Endothelial cell of umbilical vein (primary cell): ENCODE data around the gene UBE2E1. TPM values are rescaled to one million over a fixed set of nuclear protein-coding genes. Genes with fewer than 3 reads are reported as not detected.

Experiments
- BruUV-seq: library from RNA; stranded (reverse); fragments of 400-500 nt; replicated peaks from 2 replicates; lab custom pipeline; 2021; lab: Mats Ljungman, UMichigan
- CTCF ChIA-PET: fragments of 300-600, 350-600 bp; sonication (Branson Sonifier 250); formaldehyde crosslinking; loops from one replicate; lab custom pipeline; 2021; ENCODE audit warnings: antibody characterized with exemption, inconsistent platforms; lab: Charles Lee
- POLR2A ChIA-PET: fragments of 300-600, 350-600 bp; sonication (Branson Sonifier 250); formaldehyde crosslinking; loops from one replicate; lab custom pipeline; 2021; ENCODE audit warnings: antibody characterized with exemption, inconsistent platforms; lab: Charles Lee
- DNase-seq: peaks from one replicate; pipeline ENCODE4 v3.0.0-alpha.2; 2011; ENCODE audit warnings: low read depth, low spot score
- FAIRE-seq: peaks from 2 replicates; lab custom pipeline; 2011; peaks lifted over from hg19 to GRCh38; lab: Jason Lieb, UNC
- H2AFZ ChIP-seq: 2 replicates; pipeline ENCODE4 v1.6.0; 2012; ENCODE audit warnings: low read depth, low read length, control low read depth, inconsistent platforms
- H3K27ac ChIP-seq: 2 replicates; pipeline ENCODE4 v1.5.1; 2011; ENCODE audit warnings: low read depth, mild to moderate bottlenecking, control low read depth, low read length, moderate library complexity; ENCODE audit not compliant: insufficient read depth
- H3K27me3 ChIP-seq, 2 experiments: 2 replicates each; pipeline versions ENCODE4 v1.6.0 to v1.6.1; 2011; ENCODE audit warnings: low read length in 2 of 2, mixed read lengths in 1 of 2; ENCODE audit not compliant: control insufficient read depth in 2 of 2, insufficient read depth in 2 of 2
- H3K36me3 ChIP-seq, 2 experiments: 2 replicates in 1 of 2; 3 replicates in 1 of 2; pipeline ENCODE4 v1.5.1; 2011; ENCODE audit warnings: low read length in 2 of 2, mild to moderate bottlenecking in 1 of 2, moderate library complexity in 1 of 2; ENCODE audit not compliant: control insufficient read depth in 2 of 2, insufficient read depth in 2 of 2; ENCODE audit errors: extremely low read depth in 1 of 2
- H3K4me1 ChIP-seq: 3 replicates; pipeline ENCODE4 v1.5.1; 2011; ENCODE audit warnings: mild to moderate bottlenecking, low read length; ENCODE audit not compliant: control insufficient read depth, insufficient read depth; ENCODE audit errors: extremely low read depth
- H3K4me2 ChIP-seq: 2 replicates; pipeline ENCODE4 v1.6.1; 2011; ENCODE audit warnings: low read length, control low read depth, mixed read lengths; ENCODE audit not compliant: insufficient read depth
- H3K4me3 ChIP-seq, 3 experiments: fragments of 200-600 bp in 1 of 3; sonication (generic), shearing (Covaris generic) in 1 of 3; replicated peaks in 1 of 3; 2 replicates each; pipeline ENCODE4 v1.5.1; 2011 to 2016; ENCODE audit warnings: control low read depth in 3 of 3, low read length in 3 of 3, mild to moderate bottlenecking in 2 of 3, inconsistent platforms in 1 of 3, low read depth in 1 of 3, moderate library complexity in 1 of 3; ENCODE audit not compliant: insufficient read depth in 1 of 3
- H3K79me2 ChIP-seq: 2 replicates; pipeline ENCODE4 v1.6.0; 2012; ENCODE audit warnings: low read length, inconsistent platforms; ENCODE audit not compliant: control insufficient read depth, insufficient read depth
- H3K9ac ChIP-seq: replicated peaks from 2 replicates; pipeline ENCODE3; 2011; ENCODE audit warnings: low read length, control low read depth; ENCODE audit not compliant: insufficient read depth; ENCODE audit errors: extremely low read depth
- H3K9me1 ChIP-seq: replicated peaks from 3 replicates; pipeline ENCODE4 v1.6.0; 2011; ENCODE audit warnings: mild to moderate bottlenecking, low read length; ENCODE audit not compliant: control insufficient read depth, insufficient read depth; ENCODE audit errors: extremely low read depth
- H3K9me3 ChIP-seq: replicated peaks from 2 replicates; pipeline ENCODE4 v1.5.1; 2012; ENCODE audit warnings: low read length, inconsistent platforms; ENCODE audit not compliant: control insufficient read depth, insufficient read depth
- H4K20me1 ChIP-seq: replicated peaks from 2 replicates; pipeline ENCODE3; 2011; ENCODE audit warnings: mild to moderate bottlenecking, low read length; ENCODE audit not compliant: control insufficient read depth, insufficient read depth; ENCODE audit errors: extremely low read depth
- CTCF ChIP-seq, 2 donors: IDR thresholded peaks; 1 replicate in 1 of 2; 2 replicates in 1 of 2; pipeline ENCODE4 v1.5.1; 2011; ENCODE audit warnings: low read length in 2 of 2, mild to moderate bottlenecking in 2 of 2, moderate library complexity in 2 of 2, control low read depth in 1 of 2, inconsistent platforms in 1 of 2, low read depth in 1 of 2; ENCODE audit not compliant: insufficient read depth in 1 of 2; ENCODE audit errors: extremely low read depth in 1 of 2
- EZH2 ChIP-seq: IDR thresholded peaks from 2 replicates; pipeline ENCODE4 v1.6.1; 2012; ENCODE audit warnings: borderline replicate concordance, low read depth, mild to moderate bottlenecking, moderate library complexity, low read length, inconsistent platforms; ENCODE audit not compliant: severe bottlenecking
- GATA2 ChIP-seq: IDR thresholded peaks from 2 replicates; pipeline ENCODE4 v1.7.0; 2011; ENCODE audit warnings: low read depth, mild to moderate bottlenecking, moderate library complexity, mixed read lengths, low read length; ENCODE audit not compliant: insufficient read length, insufficient read depth
- MAX ChIP-seq: IDR thresholded peaks from 2 replicates; pipeline ENCODE4 v1.6.1; 2011; ENCODE audit not compliant: insufficient read depth, insufficient read length
- MYC ChIP-seq: IDR thresholded peaks from one replicate; pipeline ENCODE4 v1.6.1; 2011; ENCODE audit warnings: mild to moderate bottlenecking, low read depth, low read length
- POLR2A ChIP-seq: IDR thresholded peaks from 2 replicates; pipeline ENCODE4 v1.6.1; 2012; ENCODE audit warnings: low read depth, mild to moderate bottlenecking, control low read depth, low read length
- POLR2AphosphoS5 ChIP-seq: IDR thresholded peaks from 2 replicates; pipeline ENCODE4 v1.6.1; 2012; ENCODE audit warnings: low read depth, mild to moderate bottlenecking, control low read depth, low read length, moderate library complexity; ENCODE audit not compliant: insufficient read depth
- dilution Hi-C: fragments of 300-500 bp; cut with MboI; formaldehyde crosslinking; loops from one replicate; pipeline ENCODE4 v1.15.0; 2019; ENCODE audit warnings: low sequenced_read_pairs; ENCODE audit not compliant: extremely low pct_ligation_motif_present
- intact Hi-C: fragments of 100-400 bp; cut with micrococcal nuclease; formaldehyde crosslinking; loops from one replicate; pipeline ENCODE4 v1.10.0; 2022
- polyA plus RNA-seq, 4 experiments: library from polyadenylated mRNA; depleted of rRNA in 3 of 4; stranded (reverse) in 3 of 4; unstranded in 1 of 4; fragments of >200 nt; gene quantifications; 2 replicates each; pipeline versions ENCODE4 v1.2.1 to v1.2.3, GENCODE V29; 2011 to 2012; ENCODE audit warnings: missing spikeins in 1 of 4
- total RNA-seq: library from RNA; stranded (reverse); gene quantifications from 2 replicates; pipeline ENCODE4 v1.2.3, GENCODE V29; 2021

The UBE2E1 gene
- total and polyA plus RNA-seq, 2 donors (not counting 3 experiments of a cell fraction or from before 2014, with no cell fraction given), result 72.7 to 114 TPM

DNA sequence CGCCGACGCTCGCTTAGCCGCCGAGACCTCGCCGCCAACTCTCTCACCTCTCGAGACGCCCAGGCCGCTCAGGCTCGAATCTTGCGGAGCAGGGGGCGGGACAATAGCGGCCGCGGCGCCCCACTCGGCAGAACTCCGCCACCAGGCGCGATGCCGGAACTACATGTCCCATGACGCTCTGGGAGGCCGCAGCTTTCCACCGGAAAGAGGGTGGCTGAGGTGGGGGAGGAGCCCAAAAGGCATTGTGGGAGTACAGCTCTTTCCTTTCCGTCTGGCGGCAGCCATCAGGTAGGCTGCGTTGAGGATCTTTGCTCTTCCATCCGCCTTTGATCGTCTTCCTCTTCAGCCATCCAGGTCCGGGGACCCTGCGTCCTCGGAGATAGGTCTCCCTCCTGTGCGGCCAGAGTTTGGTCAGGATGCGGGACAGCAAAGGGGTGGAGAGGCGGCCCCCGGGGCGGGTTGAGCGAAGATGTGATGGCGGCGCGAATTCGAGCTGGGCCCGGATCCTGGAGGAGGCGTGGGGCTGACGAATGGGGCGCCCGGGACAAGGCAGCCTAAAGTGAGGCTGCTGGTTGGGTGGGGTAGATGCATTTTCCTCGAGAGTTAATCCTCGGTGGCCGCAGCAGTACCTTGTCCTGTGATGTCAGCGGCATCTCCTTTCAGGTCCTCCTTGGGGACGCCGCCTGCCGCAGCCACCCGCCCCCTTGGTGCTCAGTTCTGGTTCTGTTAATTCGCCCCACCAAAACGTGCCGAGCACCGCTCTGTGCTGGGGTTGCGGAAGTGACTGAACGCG, 111.3 kb downstream of the UBE2E1 start, which contains the start of the genes NKIRAS1 and RPL15:
Gene NKIRAS1, minus strand, starts transcription at position 105 of the 793 bp plus-strand sequence. CDS start 6,086 bp downstream, outside the sequence.
Gene RPL15, plus strand, starts transcription at position 247 of the 793 bp plus-strand sequence. CDS start 728 bp downstream, outside the sequence.
- Histone ChIP-seq H3K27me3 (no peaks in the 10 kb centered on the region), H3K79me2 (peaks cover 23% of the 10 kb centered on the region), H3K9me1 (no peaks in the 10 kb centered on the region), H3K9me3 (no peaks in the 10 kb centered on the region), H3K27ac (peak within 1 kb of the TSS; percentile 79), H3K9ac (peak within 1 kb of the TSS; percentile 95), H2AFZ (peak within 1 kb of the TSS; percentile 80), H3K4me3 (peak within 1 kb of the TSS; percentile 93 to 100 (median 98)), H4K20me1 (peaks cover 7% of the 10 kb centered on the region), H3K36me3 (peaks cover 9 to 11% of the 10 kb centered on the region in 2 experiments), H3K4me2 (peak within 1 kb of the TSS; percentile 98), H3K4me1 (peaks cover 17% of the 10 kb centered on the region)
- ChIA-PET CTCF (interaction anchor here (0.7 to 2.1 kb wide), 8 partner anchors 13 to 167 kb away, joined by 3 to 13 read pairs (median 3); no protein-coding TSS in a partner anchor), POLR2A (interaction anchor here (0.6 to 2.4 kb wide), 45 partner anchors 9 to 765 kb away, joined by 3 to 21 read pairs (median 5); no protein-coding TSS in a partner anchor)
- FAIRE-seq (peak; percentile 92), DNase-seq (peak; percentile 97)
- dilution Hi-C loops (no loop called here), intact Hi-C loops (loop anchor here (1.0 to 2.0 kb wide), 3 partner anchors 28 to 76 kb away; partner anchors contain the start of gene NR1D2)
- BruUV-seq, result TSS peak; percentile 49
- TF ChIP-seq GATA2 (no peak), CTCF (IDR thresholded peaks at IDR 0.05; ENCODE audit: extremely low read depth in 1 of 2, insufficient read depth in 1 of 2, low read depth in 1 of 2, low read length in 2 of 2) (peak in 1 of 2 donors; percentile 43), MAX (peak; percentile 27), MYC (peak; percentile 71), EZH2 (no peak), POLR2A (peak; percentile 99), POLR2AphosphoS5 (peak; percentile 98)
